ENCODE data around the gene EFCAB14.

DNA sequence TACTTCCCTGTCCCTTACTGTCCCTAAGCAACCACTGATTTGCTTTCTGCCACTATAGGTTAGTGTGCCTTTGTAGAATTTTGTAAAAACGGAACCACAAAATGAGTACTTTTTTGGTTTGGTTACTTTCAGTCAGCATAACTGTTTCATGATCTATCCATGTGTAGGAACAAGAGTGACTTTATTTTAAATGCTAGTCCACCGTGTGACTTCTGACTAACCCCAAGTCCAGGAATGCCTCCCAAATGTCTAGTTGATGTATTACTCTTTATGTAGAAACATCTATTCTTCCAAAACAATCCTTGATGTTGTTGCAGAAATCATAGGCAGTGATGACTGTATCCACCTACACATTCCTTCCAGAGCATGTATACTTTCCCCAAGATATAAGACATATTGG is 72.1 kb downstream of the EFCAB14 start:
- TF ChIP-seq NANOG (IDR thresholded peaks at IDR 0.05; ENCODE audit: borderline replicate concordance) (no peak), EZH2 (IDR thresholded peaks at IDR 0.05; ENCODE audit: low read depth, unreplicated experiment) (no peak), ETS1 (IDR thresholded peaks at IDR 0.05) (no peak), CREB1 (CRISPR knock-in tag; IDR thresholded peaks at IDR 0.05; ENCODE audit: low read depth) (no peak), POLR2AphosphoS5 (IDR thresholded peaks at IDR 0.05; ENCODE audit: low read depth) (no peak), REST (IDR thresholded peaks at IDR 0.05; ENCODE audit: unreplicated experiment) (no peak)
- TF ChIP-seq, protein P1, sequence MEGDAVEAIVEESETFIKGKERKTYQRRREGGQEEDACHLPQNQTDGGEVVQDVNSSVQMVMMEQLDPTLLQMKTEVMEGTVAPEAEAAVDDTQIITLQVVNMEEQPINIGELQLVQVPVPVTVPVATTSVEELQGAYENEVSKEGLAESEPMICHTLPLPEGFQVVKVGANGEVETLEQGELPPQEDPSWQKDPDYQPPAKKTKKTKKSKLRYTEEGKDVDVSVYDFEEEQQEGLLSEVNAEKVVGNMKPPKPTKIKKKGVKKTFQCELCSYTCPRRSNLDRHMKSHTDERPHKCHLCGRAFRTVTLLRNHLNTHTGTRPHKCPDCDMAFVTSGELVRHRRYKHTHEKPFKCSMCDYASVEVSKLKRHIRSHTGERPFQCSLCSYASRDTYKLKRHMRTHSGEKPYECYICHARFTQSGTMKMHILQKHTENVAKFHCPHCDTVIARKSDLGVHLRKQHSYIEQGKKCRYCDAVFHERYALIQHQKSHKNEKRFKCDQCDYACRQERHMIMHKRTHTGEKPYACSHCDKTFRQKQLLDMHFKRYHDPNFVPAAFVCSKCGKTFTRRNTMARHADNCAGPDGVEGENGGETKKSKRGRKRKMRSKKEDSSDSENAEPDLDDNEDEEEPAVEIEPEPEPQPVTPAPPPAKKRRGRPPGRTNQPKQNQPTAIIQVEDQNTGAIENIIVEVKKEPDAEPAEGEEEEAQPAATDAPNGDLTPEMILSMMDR (conservative IDR thresholded peaks at IDR 0.05; ENCODE audit: low read depth in 2 of 2) = no peak
